NCI-H345 treated with DMSO at 0.1 percent for 48 hours (cell line): ENCODE data around the gene SOAT1.

Experiments used
- DNase-seq: peaks from one replicate; lab custom pipeline; 2025; ENCODE audit not compliant: unreplicated experiment; lab: John Stamatoyannopoulos, UW

Gene SOAT1

GRCh38 chr1:179303200-179303785 lies 9.7 kb downstream of the SOAT1 start:
- no peak for DNase-seq

- DNase-seq, result no peak
Observed at GRCh38 chr1:179305450-179305849, 11.9 kb downstream of the SOAT1 start.

- no peak for DNase-seq
Observed at GRCh38 chr1:179310291-179310690, 16.7 kb downstream of the SOAT1 start.

GRCh38 chr1:179310721-179311120 lies 17.1 kb downstream of the SOAT1 start:
- DNase-seq, result no peak

GRCh38 chr1:179311149-179311700 lies 17.6 kb downstream of the SOAT1 start:
- no peak for DNase-seq

- DNase-seq, result no peak
Observed at GRCh38 chr1:179313004-179313403, 19.4 kb downstream of the SOAT1 start.

GRCh38 chr1:179314928-179315327 lies 21.3 kb downstream of the SOAT1 start:
- no peak for DNase-seq

GRCh38 chr1:179318491-179318890 lies 24.9 kb downstream of the SOAT1 start:
- DNase-seq, result no peak

GRCh38 chr1:179321533-179322216 lies 28.1 kb downstream of the SOAT1 start:
- DNase-seq, result no peak

- DNase-seq, result no peak
Observed at GRCh38 chr1:179322557-179322956, 29.0 kb downstream of the SOAT1 start.

- no peak for DNase-seq
Observed at GRCh38 chr1:179323436-179323835, 29.8 kb downstream of the SOAT1 start.

GRCh38 chr1:179325836-179326235 lies 32.2 kb downstream of the SOAT1 start:
- DNase-seq, result no peak

- no peak for DNase-seq
Observed at GRCh38 chr1:179326746-179327145, 33.1 kb downstream of the SOAT1 start.

GRCh38 chr1:179327196-179327595 lies 33.6 kb downstream of the SOAT1 start:
- DNase-seq, result no peak

GRCh38 chr1:179327679-179328078 lies 34.1 kb downstream of the SOAT1 start:
- DNase-seq, result no peak

GRCh38 chr1:179329862-179330261 lies 36.3 kb downstream of the SOAT1 start:
- no peak for DNase-seq

- DNase-seq, result no peak
Observed at GRCh38 chr1:179334440-179334839, 40.8 kb downstream of the SOAT1 start.

GRCh38 chr1:179337288-179337687 lies 43.7 kb downstream of the SOAT1 start:
- no peak for DNase-seq

- DNase-seq, result no peak
Observed at GRCh38 chr1:179337942-179338560, 44.5 kb downstream of the SOAT1 start.

- no peak for DNase-seq
Observed at GRCh38 chr1:179340918-179341317, 47.3 kb downstream of the SOAT1 start.

GRCh38 chr1:179341943-179342547 lies 48.4 kb downstream of the SOAT1 start:
- no peak for DNase-seq
